Esophagus squamous epithelium (tissue), 5 donors: ENCODE measurements around the gene GPC1. TPM values are rescaled to one million over a fixed set of nuclear protein-coding genes. Genes with fewer than 3 reads are reported as not detected.
A peak's percentile ranks its signal among the peaks of the same experiment; 100 is the strongest.

Experiments
- DNase-seq: peaks from one replicate; lab custom pipeline; 2025; lab: John Stamatoyannopoulos, UW
- H3K27ac ChIP-seq, 4 donors: fragments of 200-600 bp; sonication (generic); one replicate each; pipeline ENCODE4 v1.5.1; 2016 to 2019; ENCODE audit warnings: mild to moderate bottlenecking in 1 of 4
- H3K27me3 ChIP-seq, 4 donors: fragments of 200-600 bp; sonication (generic); 1 replicate in 3 of 4; 2 replicates in 1 of 4; pipeline versions ENCODE4 v1.5.1 to v1.6.0; 2017 to 2021; ENCODE audit warnings: antibody characterized with exemption in 1 of 4
- H3K36me3 ChIP-seq, 3 donors: fragments of 200-600 bp; sonication (generic); one replicate each; pipeline ENCODE4 v1.5.1; 2016 to 2019
- H3K4me1 ChIP-seq, 3 donors: fragments of 200-600 bp; sonication (generic); one replicate each; pipeline ENCODE4 v1.5.1; 2017 to 2019
- H3K4me3 ChIP-seq, 4 donors: fragments of 200-600 bp; sonication (generic); 1 replicate in 3 of 4; 2 replicates in 1 of 4; pipeline ENCODE4 v1.5.1; 2016 to 2019; ENCODE audit warnings: mild to moderate bottlenecking in 2 of 4, moderate library complexity in 1 of 4
- H3K9me3 ChIP-seq, 3 donors: fragments of 200-600 bp; sonication (generic); one replicate each; pipeline ENCODE4 v1.5.1; 2016 to 2019
- CTCF ChIP-seq, 6 experiments: fragments of 450-650 bp in 4 of 6; fragments of 200-600 bp in 2 of 6; sonication (generic) in 2 of 6; IDR thresholded peaks; one replicate each; pipeline ENCODE4 v1.5.1; 2016 to 2019; ENCODE audit warnings: antibody characterized with exemption in 6 of 6, mild to moderate bottlenecking in 4 of 6, moderate library complexity in 4 of 6
- POLR2A ChIP-seq, 4 donors: fragments of 450-650 bp; IDR thresholded peaks; one replicate each; pipeline ENCODE4 v1.6.1; 2017; ENCODE audit warnings: antibody characterized with exemption in 4 of 4, mild to moderate bottlenecking in 4 of 4, moderate library complexity in 3 of 4
- WGBS, 2 donors: methylation state at CpG; one replicate each; pipeline ENCODE4 v1.1.5; 2018; 5-methylcytosine and 5-hydroxymethylcytosine counted together
- intact Hi-C: fragments of 100-400 bp; cut with DNase I; formaldehyde crosslinking; loops from one replicate; pipeline ENCODE4 v1.15.0; 2022
- total RNA-seq, 4 donors: library from RNA; depleted of rRNA; stranded (reverse); fragments of >200 nt; gene quantifications; one replicate each; pipeline ENCODE4 v1.1.0, GENCODE V29; 2016
- donor health status: DM: yes; HTN: yes; CAD: no.

Gene GPC1
- total RNA-seq, 4 donors from 2014 or later, result 59.3 to 129 (median 78.6) TPM

- Histone ChIP-seq H3K4me1 (peaks cover 42 to 92% (median 67%) of the 10 kb centered on the region in 3 donors), H3K27ac (no peak overlapping the region), H3K9me3 (no peaks in the 10 kb centered on the region), H3K4me3 (no peak overlapping the region), H3K36me3 (peaks cover 0 to 21% (median 0%) of the 10 kb centered on the region in 3 donors), H3K27me3 (peaks cover 0 to 13% (median 0%) of the 10 kb centered on the region in 4 donors)
- TF ChIP-seq CTCF (IDR thresholded peaks at IDR 0.05) (no peak), POLR2A (IDR thresholded peaks at IDR 0.05) (no peak)
- no peak for DNase-seq
- intact Hi-C loops, result no loop called here
- 73% methylated on average over 16 of the region's 24 CpGs; no CpG with 5 or more reads in 1 of the 2 donors for WGBS, 2 donors
Observed at GRCh38 chr2:240445961-240446663, 10.6 kb downstream of the GPC1 start.

- no peak for DNase-seq
- peaks cover 42 to 92% (median 68%) of the 10 kb centered on the region in 3 donors for H3K4me1 ChIP-seq
- H3K36me3 ChIP-seq, result peaks cover 0 to 21% (median 0%) of the 10 kb centered on the region in 3 donors
- TF ChIP-seq CTCF (IDR thresholded peaks at IDR 0.05) (no peak), POLR2A (IDR thresholded peaks at IDR 0.05) (no peak)
- H3K27ac ChIP-seq, result peak overlapping the region in 3 of 4 donors; percentile 79 to 91 (median 86)
- WGBS, 2 donors, result 93% methylated on average over 3 of the region's 12 CpGs; no CpG with 5 or more reads in 1 of the 2 donors
- intact Hi-C loops, result no loop called here
- no peaks in the 10 kb centered on the region for H3K9me3 ChIP-seq
- peaks cover 0 to 19% (median 0%) of the 10 kb centered on the region in 4 donors for H3K27me3 ChIP-seq
- H3K4me3 ChIP-seq, result no peak overlapping the region
Observed at GRCh38 chr2:240446664-240447175, 11.3 kb downstream of the GPC1 start.

- no peak overlapping the region for H3K4me3 ChIP-seq
- H3K9me3 ChIP-seq, result no peaks in the 10 kb centered on the region
- H3K27me3 ChIP-seq, result peaks cover 0 to 25% (median 0%) of the 10 kb centered on the region in 4 donors
- 40 to 64% methylated on average over 3 to 8 of the region's 22 CpGs for WGBS, 2 donors
- peaks cover 45 to 92% (median 70%) of the 10 kb centered on the region in 3 donors for H3K4me1 ChIP-seq
- TF ChIP-seq CTCF (IDR thresholded peaks at IDR 0.05) (no peak), POLR2A (IDR thresholded peaks at IDR 0.05) (no peak)
- intact Hi-C loops, result no loop called here
- peak overlapping the region; percentile 79 to 91 (median 87) for H3K27ac ChIP-seq
- peaks cover 0 to 21% (median 0%) of the 10 kb centered on the region in 3 donors for H3K36me3 ChIP-seq
- DNase-seq, result no peak
Observed at GRCh38 chr2:240447331-240447730, 11.9 kb downstream of the GPC1 start.

- 38 to 59% methylated on average over 4 to 5 of the region's 15 CpGs for WGBS, 2 donors
Observed at GRCh38 chr2:240447934-240448333, 12.5 kb downstream of the GPC1 start.

More at GRCh38 chr2:240447934-240448333, 12.5 kb downstream of the GPC1 start:
- H3K9me3 ChIP-seq, result no peaks in the 10 kb centered on the region
- H3K27me3 ChIP-seq, result peaks cover 0 to 31% (median 0%) of the 10 kb centered on the region in 4 donors
- intact Hi-C loops, result no loop called here
- no peak for DNase-seq
- H3K4me3 ChIP-seq, result no peak overlapping the region
- H3K27ac ChIP-seq, result peak overlapping the region; percentile 79 to 91 (median 87)
- peaks cover 48 to 90% (median 64%) of the 10 kb centered on the region in 3 donors for H3K4me1 ChIP-seq
- H3K36me3 ChIP-seq, result peaks cover 0 to 21% (median 0%) of the 10 kb centered on the region in 3 donors
- TF ChIP-seq POLR2A (IDR thresholded peaks at IDR 0.05), result no peak
- TF ChIP-seq CTCF (IDR thresholded peaks at IDR 0.05), result no peak
